H1 (cell line): ENCODE data around the gene TEX9. TPM values are rescaled to one million over a fixed set of nuclear protein-coding genes. Genes with fewer than 3 reads are reported as not detected.

Experiments
- polyA plus RNA-seq, 7 experiments: library from polyadenylated mRNA; depleted of rRNA in 3 of 7; stranded (reverse) in 5 of 7; unstranded in 2 of 7; fragments of >200 nt in 5 of 7; fragments of 200-250 nt in 2 of 7; gene quantifications; 1 replicate in 5 of 7; 2 replicates in 1 of 7; 4 replicates in 1 of 7; pipeline versions ENCODE4 v1.2.1 to v1.2.3, GENCODE V29; 2011 to 2013; ENCODE audit warnings: missing spikeins in 2 of 7, mixed read lengths in 2 of 7
- total RNA-seq: library from RNA; stranded (reverse); fragmentation: NEBNext Ultra II Directional; extraction: Animal tissue kit (Norgen Biotek cat#: 25700); gene quantifications from 2 replicates; pipeline ENCODE4 v1.2.1, GENCODE V29; 2021
- TF ChIP-seq, protein P1 (sequence below), 3 experiments: IDR thresholded peaks; 1 replicate in 2 of 3; 2 replicates in 1 of 3; pipeline versions ENCODE4 v1.5.1 to v1.6.1; 2011; ENCODE audit warnings: low read length in 3 of 3, mild to moderate bottlenecking in 3 of 3, inconsistent platforms in 2 of 3, low read depth in 1 of 3, moderate library complexity in 1 of 3; ENCODE audit not compliant: insufficient read depth in 1 of 3; ENCODE audit errors: control extremely low read depth in 1 of 3

The TEX9 gene
- total and polyA plus RNA-seq, 2 of the 8 experiments (the other 6 are each of a cell fraction or from before 2014, with no cell fraction given): 3.4 to 12.3 TPM

DNA sequence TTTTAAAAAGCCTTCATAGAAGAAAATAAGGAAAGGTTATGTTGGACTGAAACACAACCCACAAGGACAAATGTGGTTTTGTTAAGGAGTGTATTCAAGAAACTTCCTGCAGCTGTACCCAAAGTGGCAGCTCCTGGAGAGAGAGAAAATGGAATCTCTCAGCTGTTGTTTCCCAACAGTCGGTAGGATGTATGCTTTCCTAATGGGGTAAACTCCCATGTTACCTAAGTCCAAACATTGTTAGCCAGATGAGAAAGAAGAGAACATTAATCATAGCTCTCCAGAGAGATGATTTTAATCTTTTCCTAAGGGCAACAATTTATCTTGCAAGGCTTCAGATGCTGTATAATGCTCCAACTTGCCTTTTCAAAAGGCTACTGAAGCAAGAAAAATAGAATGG is 22.6 kb upstream of the TEX9 start (continued):
- TF ChIP-seq, protein P1, sequence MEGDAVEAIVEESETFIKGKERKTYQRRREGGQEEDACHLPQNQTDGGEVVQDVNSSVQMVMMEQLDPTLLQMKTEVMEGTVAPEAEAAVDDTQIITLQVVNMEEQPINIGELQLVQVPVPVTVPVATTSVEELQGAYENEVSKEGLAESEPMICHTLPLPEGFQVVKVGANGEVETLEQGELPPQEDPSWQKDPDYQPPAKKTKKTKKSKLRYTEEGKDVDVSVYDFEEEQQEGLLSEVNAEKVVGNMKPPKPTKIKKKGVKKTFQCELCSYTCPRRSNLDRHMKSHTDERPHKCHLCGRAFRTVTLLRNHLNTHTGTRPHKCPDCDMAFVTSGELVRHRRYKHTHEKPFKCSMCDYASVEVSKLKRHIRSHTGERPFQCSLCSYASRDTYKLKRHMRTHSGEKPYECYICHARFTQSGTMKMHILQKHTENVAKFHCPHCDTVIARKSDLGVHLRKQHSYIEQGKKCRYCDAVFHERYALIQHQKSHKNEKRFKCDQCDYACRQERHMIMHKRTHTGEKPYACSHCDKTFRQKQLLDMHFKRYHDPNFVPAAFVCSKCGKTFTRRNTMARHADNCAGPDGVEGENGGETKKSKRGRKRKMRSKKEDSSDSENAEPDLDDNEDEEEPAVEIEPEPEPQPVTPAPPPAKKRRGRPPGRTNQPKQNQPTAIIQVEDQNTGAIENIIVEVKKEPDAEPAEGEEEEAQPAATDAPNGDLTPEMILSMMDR (IDR thresholded peaks at IDR 0.05; ENCODE audit: control extremely low read depth in 1 of 3, insufficient read depth in 1 of 3, low read depth in 1 of 3, low read length in 3 of 3): no peak
- TF ChIP-seq, all 59 proteins: peak for 0
